HG03442 (cell line): ENCODE measurements around the gene KMT2C.

Experiments used
- ATAC-seq: cut with Tn5 transposase; IDR thresholded peaks from one replicate; pipeline ENCODE4 v1.9.1; 2021; ENCODE audit warnings: mild to moderate bottlenecking, moderate library complexity; ENCODE audit not compliant: unreplicated experiment

The KMT2C gene

GRCh38 chr7:152149363-152149762, 286.4 kb downstream of the KMT2C start:
- no peak for ATAC-seq

GRCh38 chr7:152148706-152149105, 287.1 kb downstream of the KMT2C start:
- ATAC-seq = no peak

GRCh38 chr7:152145853-152146466, 289.8 kb downstream of the KMT2C start:
- ATAC-seq = no peak

GRCh38 chr7:152144557-152145245, 291.1 kb downstream of the KMT2C start:
- ATAC-seq = no peak

GRCh38 chr7:152142976-152143595, 292.7 kb downstream of the KMT2C start:
- ATAC-seq = no peak

- no peak for ATAC-seq
These were observed 295.2 kb downstream of the KMT2C start for GRCh38 chr7:152140560-152140959.

- ATAC-seq = no peak
These were observed 295.7 kb downstream of the KMT2C start for GRCh38 chr7:152140067-152140466.

GRCh38 chr7:152137476-152138025, 298.3 kb downstream of the KMT2C start:
- ATAC-seq = no peak

GRCh38 chr7:152136686-152137085, 299.1 kb downstream of the KMT2C start:
- no peak for ATAC-seq

- no peak for ATAC-seq
These were observed 302.0 kb downstream of the KMT2C start for GRCh38 chr7:152133804-152134203.

GRCh38 chr7:152132812-152133211, 303.0 kb downstream of the KMT2C start:
- no peak for ATAC-seq

- no peak for ATAC-seq
These were observed 303.8 kb downstream of the KMT2C start for GRCh38 chr7:152131981-152132494.

- ATAC-seq = no peak
These were observed 304.9 kb downstream of the KMT2C start for GRCh38 chr7:152130658-152131590.

GRCh38 chr7:152129682-152130081, 306.1 kb downstream of the KMT2C start:
- ATAC-seq = no peak

GRCh38 chr7:152128741-152129461, 306.9 kb downstream of the KMT2C start:
- no peak for ATAC-seq

- ATAC-seq = no peak
These were observed 307.6 kb downstream of the KMT2C start for GRCh38 chr7:152128252-152128651.

- ATAC-seq = no peak
These were observed 308.6 kb downstream of the KMT2C start for GRCh38 chr7:152127229-152127628.

GRCh38 chr7:152126741-152127140, 309.1 kb downstream of the KMT2C start:
- no peak for ATAC-seq

- ATAC-seq = no peak
These were observed 313.3 kb downstream of the KMT2C start for GRCh38 chr7:152122540-152122939.

GRCh38 chr7:152121432-152121831, 314.4 kb downstream of the KMT2C start:
- no peak for ATAC-seq
